GM12878 (cell line): Measurements from ENCODE around the gene SFN. TPM values are rescaled to one million over a fixed set of nuclear protein-coding genes. Genes with fewer than 3 reads are reported as not detected.

ENCODE experiments used
- ATAC-seq: fragments of 200-7000 bp; cut with Tn5 transposase; 3 replicates; pipeline ENCODE4 v1.9.1; 2020; ENCODE audit warnings: mild to moderate bottlenecking, moderate library complexity
- BruUV-seq: library from RNA; stranded (reverse); fragments of 400-500 nt; replicated peaks from 2 replicates; lab custom pipeline; 2021; lab: Mats Ljungman, UMichigan
- CTCF ChIA-PET: fragments of 300-600 bp; sonication (Branson Sonifier 250); formaldehyde crosslinking; extraction: SDS; loops from one replicate; lab custom pipeline; 2021; ENCODE audit warnings: inconsistent platforms; lab: Yijun Ruan, JAX
- POLR2A ChIA-PET: fragments of 350-600 bp; formaldehyde crosslinking; extraction: SDS; loops from one replicate; lab custom pipeline; 2021; ENCODE audit warnings: inconsistent platforms; lab: Charles Lee
- RAD21 ChIA-PET: fragments of 300-600 bp; sonication (Branson Sonifier 250); formaldehyde crosslinking; loops from one replicate; lab custom pipeline; 2023; ENCODE audit warnings: antibody characterized with exemption; ENCODE audit not compliant: unreplicated experiment; lab: Charles Lee
- SMC1A ChIA-PET: fragments of 300-600 bp; sonication (Branson Sonifier 250); formaldehyde crosslinking; loops from one replicate; lab custom pipeline; 2023; ENCODE audit not compliant: unreplicated experiment, uncharacterized antibody; lab: Charles Lee
- DNase-seq: peaks from one replicate; pipeline ENCODE4 v3.0.0-alpha.2; 2011; ENCODE audit warnings: low read depth, low spot score
- FAIRE-seq: peaks from 3 replicates; lab custom pipeline; 2011; peaks lifted over from hg19 to GRCh38; lab: Jason Lieb, UNC
- H2AFZ ChIP-seq: 2 replicates; pipeline ENCODE4 v1.6.0; 2011; ENCODE audit warnings: low read depth, low read length, control low read depth; ENCODE audit not compliant: control insufficient read depth
- H3K27ac ChIP-seq: 2 replicates; pipeline ENCODE4 v1.5.1; 2011; ENCODE audit warnings: control low read depth; ENCODE audit not compliant: control insufficient read depth, insufficient read depth
- H3K27me3 ChIP-seq, 2 experiments: replicated peaks in 1 of 2; 2 replicates each; pipeline versions ENCODE4 v1.6.0 to v1.6.1; 2011; ENCODE audit warnings: low read length in 1 of 2; ENCODE audit not compliant: control insufficient read depth in 2 of 2, insufficient read depth in 2 of 2
- H3K36me3 ChIP-seq, 2 experiments: 2 replicates each; pipeline ENCODE4 v1.5.1; 2011; ENCODE audit warnings: low read length in 1 of 2; ENCODE audit not compliant: control insufficient read depth in 2 of 2, insufficient read depth in 2 of 2
- H3K4me1 ChIP-seq: 2 replicates; pipeline ENCODE4 v1.6.1; 2011; ENCODE audit warnings: mild to moderate bottlenecking, low read length, moderate library complexity, mixed read lengths; ENCODE audit not compliant: control insufficient read depth, insufficient read depth
- H3K4me2 ChIP-seq: 2 replicates; pipeline ENCODE4 v1.6.0; 2011; ENCODE audit warnings: control low read depth; ENCODE audit not compliant: control insufficient read depth, insufficient read depth
- H3K4me3 ChIP-seq: fragments of 200-600 bp; sonication (generic); 2 replicates; pipeline ENCODE4 v1.5.1; 2016
- H3K79me2 ChIP-seq: 2 replicates; pipeline ENCODE4 v1.6.0; 2011; ENCODE audit warnings: low read length; ENCODE audit not compliant: control insufficient read depth, insufficient read depth
- H3K9ac ChIP-seq: 2 replicates; pipeline ENCODE4 v1.8.0; 2011; ENCODE audit warnings: low read length, control low read depth, mixed read lengths; ENCODE audit not compliant: control insufficient read depth, insufficient read depth
- H3K9me3 ChIP-seq: replicated peaks from 3 replicates; pipeline ENCODE4 v1.5.1; 2011; ENCODE audit warnings: mild to moderate bottlenecking, low read length; ENCODE audit not compliant: control insufficient read depth, insufficient read depth
- H4K20me1 ChIP-seq: 2 replicates; pipeline ENCODE4 v1.6.0; 2011; ENCODE audit not compliant: control insufficient read depth, insufficient read depth
- BMI1 ChIP-seq: fragments of 450-650 bp; IDR thresholded peaks from 2 replicates; pipeline ENCODE4 v1.6.1; 2016; ENCODE audit warnings: mild to moderate bottlenecking, moderate library complexity, borderline replicate concordance
- FOS ChIP-seq: IDR thresholded peaks from 3 replicates; pipeline ENCODE4 v1.6.1; 2011; ENCODE audit warnings: borderline replicate concordance; ENCODE audit not compliant: insufficient read length; ENCODE audit errors: extremely low read depth
- IRF4 ChIP-seq: IDR thresholded peaks from 2 replicates; pipeline ENCODE4 v1.6.1; 2011; ENCODE audit warnings: low read depth, low read length
- MTA3 ChIP-seq: IDR thresholded peaks from 2 replicates; pipeline ENCODE4 v1.6.1; 2012; ENCODE audit warnings: low read length, inconsistent platforms, borderline replicate concordance
- SUZ12 ChIP-seq: fragments of 200-600 bp; sonication (generic); IDR thresholded peaks from one replicate; pipeline ENCODE4 v1.6.1; 2018; ENCODE audit warnings: antibody characterized with exemption, mild to moderate bottlenecking; ENCODE audit not compliant: unreplicated experiment
- WGBS: methylation state at CpG from one replicate; pipeline ENCODE4 v1.1.6; 2016; ENCODE audit warnings: low lambda C conversion rate; ENCODE audit not compliant: insufficient replicate concordance, insufficient coverage; ENCODE audit errors: missing lambda C conversion rate; 5-methylcytosine and 5-hydroxymethylcytosine counted together
- in situ Hi-C: fragments of 300-500 bp; cut with MboI; formaldehyde crosslinking; loops from 9 replicates; pipeline ENCODE4 v1.14.3; 2018; ENCODE audit warnings: mixed read lengths
- intact Hi-C: fragments of 100-400 bp; cut with micrococcal nuclease; formaldehyde crosslinking; loops from one replicate; pipeline ENCODE4 v1.14.2; 2022; ENCODE audit not compliant: unreplicated experiment
- polyA plus RNA-seq, 11 experiments: library from polyadenylated mRNA; depleted of rRNA in 4 of 11; unstranded in 6 of 11; stranded (reverse) in 5 of 11; fragments of >200 nt; fragmentation: Nextera tagmentation in 4 of 11; fragmentation: Illumina TruSeq in 1 of 11; extraction: Ambion mirVana in 4 of 11; extraction: Trizol in 1 of 11; gene quantifications; 1 replicate in 1 of 11; 2 replicates in 10 of 11; pipeline versions ENCODE4 v1.2.1 to v1.2.3, GENCODE V29; 2011 to 2016; ENCODE audit warnings: inconsistent platforms in 2 of 11, missing spikeins in 2 of 11, low read depth in 1 of 11
- total RNA-seq, 4 experiments: library from RNA; depleted of rRNA in 3 of 4; stranded (reverse); fragments of >200 nt in 3 of 4; fragmentation: Illumina TruSeq in 1 of 4; extraction: Trizol in 1 of 4; gene quantifications; 2 replicates each; pipeline versions ENCODE4 v1.2.1 to v1.2.3, GENCODE V29; 2013 to 2021
- TF ChIP-seq, protein P1 (sequence below): IDR thresholded peaks from 2 replicates; pipeline ENCODE4 v1.6.1; 2012; ENCODE audit warnings: low read depth, low read length, improper control_type of control experiment
- TF ChIP-seq, protein P2 (sequence below): fragments of 450-650 bp; formaldehyde crosslinking; IDR thresholded peaks from 2 replicates; pipeline ENCODE4 v1.4.0; 2022; ENCODE audit warnings: mild to moderate bottlenecking, moderate library complexity

Gene SFN
- total and polyA plus RNA-seq, 10 of the 15 experiments (the other 5 are each of a cell fraction or from before 2014, with no cell fraction given) = 0.19 to 2.9 (median 1.0) TPM

DNA sequence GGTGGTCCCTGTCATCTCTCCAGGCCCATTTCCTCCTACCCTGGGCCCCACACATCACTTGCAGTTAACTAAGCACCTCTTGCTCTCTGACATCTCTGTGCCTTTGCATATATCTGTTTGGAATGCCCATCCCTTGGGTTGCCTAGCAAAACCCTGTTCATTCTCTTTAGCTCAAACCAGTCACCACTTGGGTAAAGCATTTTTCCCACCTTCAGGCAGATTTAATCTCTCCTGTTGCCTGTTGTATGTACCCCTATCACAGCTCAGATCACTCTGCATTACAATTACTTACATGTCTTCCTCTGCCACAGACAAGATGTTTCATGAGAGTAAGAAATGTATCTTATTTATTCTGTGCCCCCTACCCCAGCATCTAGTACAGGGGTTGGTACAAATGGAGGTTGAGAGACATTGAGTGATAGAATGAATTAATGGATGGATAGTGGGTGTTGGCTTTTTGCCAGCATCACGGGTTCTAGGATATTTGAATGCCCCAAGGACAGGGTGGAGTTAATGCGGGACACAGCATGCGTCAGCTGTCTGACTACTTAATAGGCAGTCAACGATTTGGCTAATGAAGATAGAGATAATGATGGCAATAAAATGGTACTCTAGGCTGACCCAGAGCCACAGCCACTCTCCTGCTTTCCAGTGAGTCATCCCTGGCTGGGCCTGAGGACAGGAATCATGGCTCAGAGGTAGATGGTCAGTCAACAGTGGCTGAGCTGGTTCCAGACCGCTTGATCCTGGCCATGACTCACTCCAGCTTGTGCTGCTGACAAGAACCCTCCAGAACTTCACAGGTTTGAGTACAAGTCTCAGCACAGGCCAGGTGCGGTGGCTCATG lies 44.3 kb downstream of the SFN start:
- WGBS = 63% methylated on average over 6 of the region's 6 CpGs
- no peak overlapping the region for H2AFZ ChIP-seq
- SMC1A ChIA-PET = interaction anchor here (1.8 kb wide), 1 partner anchor 14 kb away, joined by 4 read pairs; no protein-coding TSS in a partner anchor
- H3K79me2 ChIP-seq = no peaks in the 10 kb centered on the region
- no peaks in the 10 kb centered on the region for H3K36me3 ChIP-seq
- no peak overlapping the region for H3K4me3 ChIP-seq
- no peaks in the 10 kb centered on the region for H3K4me1 ChIP-seq
- POLR2A ChIA-PET = interaction anchor here (0.6 to 0.9 kb wide), 2 partner anchors 10 to 21 kb away, joined by 3 read pairs; no protein-coding TSS in a partner anchor
- H3K9me3 ChIP-seq = no peaks in the 10 kb centered on the region
- no peak overlapping the region for H3K4me2 ChIP-seq
- CTCF ChIA-PET = no interaction called here
- intact Hi-C loops (no loop called here), in situ Hi-C loops (no loop called here)
- ATAC-seq (no peak), DNase-seq (no peak), FAIRE-seq (no peak)
- TF ChIP-seq, protein P1, sequence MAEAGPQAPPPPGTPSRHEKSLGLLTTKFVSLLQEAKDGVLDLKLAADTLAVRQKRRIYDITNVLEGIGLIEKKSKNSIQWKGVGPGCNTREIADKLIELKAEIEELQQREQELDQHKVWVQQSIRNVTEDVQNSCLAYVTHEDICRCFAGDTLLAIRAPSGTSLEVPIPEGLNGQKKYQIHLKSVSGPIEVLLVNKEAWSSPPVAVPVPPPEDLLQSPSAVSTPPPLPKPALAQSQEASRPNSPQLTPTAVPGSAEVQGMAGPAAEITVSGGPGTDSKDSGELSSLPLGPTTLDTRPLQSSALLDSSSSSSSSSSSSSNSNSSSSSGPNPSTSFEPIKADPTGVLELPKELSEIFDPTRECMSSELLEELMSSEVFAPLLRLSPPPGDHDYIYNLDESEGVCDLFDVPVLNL = no peak
- TF ChIP-seq MTA3 (no peak), IRF4 (no peak), FOS (no peak), SUZ12 (no peak), BMI1 (no peak)
- TF ChIP-seq, protein P2, sequence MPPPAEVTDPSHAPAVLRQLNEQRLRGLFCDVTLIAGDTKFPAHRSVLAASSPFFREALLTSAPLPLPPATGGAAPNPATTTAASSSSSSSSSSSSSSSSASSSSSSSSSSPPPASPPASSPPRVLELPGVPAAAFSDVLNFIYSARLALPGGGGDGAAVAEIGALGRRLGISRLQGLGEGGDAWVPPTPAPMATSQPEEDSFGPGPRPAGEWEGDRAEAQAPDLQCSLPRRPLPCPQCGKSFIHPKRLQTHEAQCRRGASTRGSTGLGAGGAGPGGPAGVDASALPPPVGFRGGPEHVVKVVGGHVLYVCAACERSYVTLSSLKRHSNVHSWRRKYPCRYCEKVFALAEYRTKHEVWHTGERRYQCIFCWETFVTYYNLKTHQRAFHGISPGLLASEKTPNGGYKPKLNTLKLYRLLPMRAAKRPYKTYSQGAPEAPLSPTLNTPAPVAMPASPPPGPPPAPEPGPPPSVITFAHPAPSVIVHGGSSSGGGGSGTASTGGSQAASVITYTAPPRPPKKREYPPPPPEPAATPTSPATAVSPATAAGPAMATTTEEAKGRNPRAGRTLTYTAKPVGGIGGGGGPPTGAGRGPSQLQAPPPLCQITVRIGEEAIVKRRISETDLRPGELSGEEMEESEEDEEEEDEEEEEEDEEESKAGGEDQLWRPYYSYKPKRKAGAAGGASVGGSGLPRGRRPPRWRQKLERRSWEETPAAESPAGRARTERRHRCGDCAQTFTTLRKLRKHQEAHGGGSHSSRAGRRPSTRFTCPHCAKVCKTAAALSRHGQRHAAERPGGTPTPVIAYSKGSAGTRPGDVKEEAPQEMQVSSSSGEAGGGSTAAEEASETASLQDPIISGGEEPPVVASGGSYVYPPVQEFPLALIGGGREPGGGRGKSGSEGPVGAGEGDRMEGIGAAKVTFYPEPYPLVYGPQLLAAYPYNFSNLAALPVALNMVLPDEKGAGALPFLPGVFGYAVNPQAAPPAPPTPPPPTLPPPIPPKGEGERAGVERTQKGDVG (CRISPR knock-in tag) = no peak
- no peaks in the 10 kb centered on the region for H4K20me1 ChIP-seq
- BruUV-seq = no TSS peak
- no peaks in the 10 kb centered on the region for H3K27me3 ChIP-seq
- H3K27ac ChIP-seq = no peak overlapping the region
- RAD21 ChIA-PET = no interaction called here
- H3K9ac ChIP-seq = no peak overlapping the region
